Stimulated activated CD4-positive, alpha-beta T cell treated with anti-CD3 and anti-CD28 coated beads, Interleukin-4, amount 100 ng/mL, for 1 hour (primary cell): ENCODE data around the gene PRR5L.

Experiments
- DNase-seq: peaks from one replicate; pipeline ENCODE4 v3.0.0-alpha.2; 2020

PRR5L gene

DNA sequence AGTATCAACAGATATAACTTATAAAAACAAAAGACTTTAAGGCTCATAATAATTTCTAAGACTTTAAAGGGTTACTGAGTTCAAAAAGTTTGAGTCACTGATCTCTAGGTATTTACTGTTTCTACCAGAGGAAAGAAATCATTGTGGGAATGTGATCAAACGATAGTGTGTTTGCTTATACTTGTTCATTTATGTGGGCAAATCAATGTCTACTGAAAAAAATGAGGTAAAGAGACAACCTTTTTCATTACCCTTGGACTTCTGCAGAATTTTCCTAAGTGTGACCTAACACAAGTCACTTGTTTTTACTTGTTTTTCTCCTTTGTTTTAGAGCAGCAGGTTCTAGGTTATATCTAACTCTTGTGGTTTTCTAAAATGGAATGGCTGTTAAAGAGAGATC, 65.4 kb downstream of the PRR5L start:
- DNase-seq = no peak

DNA sequence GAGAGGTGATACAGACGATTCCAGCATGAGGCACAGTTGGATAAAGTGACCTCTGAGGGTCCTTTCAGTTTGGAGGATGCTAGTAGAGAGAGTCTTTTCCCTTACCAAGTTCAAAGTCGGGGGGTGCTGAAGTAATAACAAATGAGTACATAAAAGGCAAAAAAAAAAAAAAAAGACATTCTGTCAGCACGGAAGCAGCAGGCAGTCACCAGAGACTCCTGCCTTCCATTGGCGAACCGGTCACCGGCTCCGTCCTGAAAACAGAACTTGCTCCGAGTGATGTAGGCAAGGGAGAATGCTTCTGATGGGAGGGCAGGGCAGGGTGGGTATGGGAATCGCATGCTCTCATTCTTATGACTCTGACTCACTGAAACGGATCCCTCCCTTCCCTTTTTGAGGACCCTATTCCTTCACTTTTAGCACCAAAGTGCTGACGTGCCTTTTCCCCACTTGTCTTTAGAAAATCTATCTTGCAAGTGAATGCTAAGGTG, 65.9 kb downstream of the PRR5L start:
- DNase-seq = no peak

DNA sequence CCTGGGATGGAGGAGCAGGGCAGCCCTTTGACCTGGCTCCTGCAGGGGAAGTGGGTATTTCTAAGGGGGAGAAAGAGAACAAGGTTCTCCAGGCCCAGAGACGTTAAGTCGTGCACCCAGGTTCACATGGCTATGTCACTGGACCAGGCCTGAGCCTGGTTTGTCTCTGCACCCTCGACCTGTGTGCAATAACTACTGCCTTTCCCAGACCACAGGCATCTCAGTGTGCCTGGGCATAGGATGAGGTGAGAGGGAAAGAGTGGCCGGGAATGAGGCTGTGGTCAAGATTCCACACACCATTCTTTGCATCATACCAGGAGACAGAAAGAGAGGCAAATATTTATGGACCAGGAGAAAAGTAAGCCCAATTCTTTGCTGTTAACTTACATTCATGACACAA, 66.8 kb downstream of the PRR5L start:
- no peak for DNase-seq

DNA sequence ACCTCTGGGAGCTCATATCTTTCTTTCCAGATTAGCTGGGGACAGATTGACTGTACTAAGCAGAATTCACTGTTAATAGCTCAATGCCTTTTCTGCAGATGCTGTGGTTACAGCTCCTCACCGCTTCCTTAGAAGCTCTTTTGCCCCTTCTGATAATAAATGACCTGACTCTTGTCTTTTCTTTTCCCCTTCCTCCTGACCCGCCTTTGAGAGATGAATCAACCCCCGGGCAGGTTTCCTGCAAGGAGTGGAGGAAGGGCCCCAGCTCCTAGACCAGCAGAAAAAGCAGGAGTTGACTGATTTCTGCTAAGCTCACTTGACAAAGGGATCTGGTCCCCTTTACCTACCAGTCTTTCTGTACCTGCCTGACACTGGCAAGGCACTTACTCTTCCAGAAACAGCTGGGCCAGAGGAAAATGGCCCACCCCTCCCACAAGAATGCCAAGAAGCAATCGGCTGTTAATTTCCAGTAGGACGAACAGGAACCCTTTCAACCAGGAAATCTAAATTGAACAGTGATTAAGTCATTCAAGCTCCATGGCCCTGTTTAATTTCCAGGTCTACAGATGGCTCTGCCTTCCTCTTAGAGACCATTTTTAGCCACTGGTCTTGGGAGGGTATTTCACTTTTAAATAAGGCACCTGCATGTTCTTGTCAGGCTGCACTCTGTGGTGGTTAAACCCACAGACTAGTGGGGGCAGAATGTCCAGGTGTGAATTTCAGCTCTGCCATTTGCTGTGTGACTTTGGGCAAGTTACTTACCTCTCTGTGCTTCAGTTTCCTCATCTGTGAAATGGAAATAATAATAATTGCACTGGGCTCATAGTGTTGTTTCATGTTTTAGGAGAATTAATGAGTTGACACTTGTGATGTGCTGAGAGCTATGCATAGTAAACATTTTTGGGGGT, 67.5 kb downstream of the PRR5L start:
- no peak for DNase-seq

DNA sequence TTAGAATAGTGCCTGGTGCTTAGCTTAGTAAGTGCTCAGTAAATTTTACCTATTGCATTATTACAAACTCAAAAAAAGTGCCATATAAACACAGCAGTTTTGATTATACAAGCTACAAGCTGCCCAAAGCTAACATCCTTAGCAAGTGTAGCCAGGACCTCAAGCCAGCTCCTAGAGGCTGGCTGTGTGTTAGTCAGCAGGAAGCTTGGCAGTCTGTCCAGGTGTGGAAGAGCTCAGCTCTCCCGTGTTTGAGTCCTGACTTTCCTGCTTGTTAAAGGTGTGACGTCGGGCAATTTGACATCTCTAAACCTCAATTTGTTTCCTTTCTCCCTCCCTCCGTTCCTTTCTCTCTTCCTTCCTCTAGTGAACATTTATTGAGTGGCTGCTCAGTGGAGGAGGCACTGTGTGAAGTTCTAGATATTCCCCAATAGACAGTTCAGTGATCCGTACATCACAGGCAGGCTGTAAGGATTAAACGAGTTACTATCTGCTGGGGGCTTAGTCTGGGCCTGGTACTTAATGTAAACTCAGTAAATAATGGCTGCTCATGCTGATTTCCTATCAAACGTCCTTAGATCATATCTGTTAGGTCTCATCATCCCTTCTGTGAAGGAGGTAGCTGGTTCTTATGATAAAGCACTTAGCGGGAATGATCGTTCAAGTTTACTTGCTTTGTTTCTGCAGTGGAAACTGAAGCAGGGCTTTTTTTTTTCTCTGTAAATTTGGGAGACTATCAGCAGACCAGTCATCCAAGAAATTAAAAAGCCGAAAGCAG, 68.7 kb downstream of the PRR5L start:
- no peak for DNase-seq

DNA sequence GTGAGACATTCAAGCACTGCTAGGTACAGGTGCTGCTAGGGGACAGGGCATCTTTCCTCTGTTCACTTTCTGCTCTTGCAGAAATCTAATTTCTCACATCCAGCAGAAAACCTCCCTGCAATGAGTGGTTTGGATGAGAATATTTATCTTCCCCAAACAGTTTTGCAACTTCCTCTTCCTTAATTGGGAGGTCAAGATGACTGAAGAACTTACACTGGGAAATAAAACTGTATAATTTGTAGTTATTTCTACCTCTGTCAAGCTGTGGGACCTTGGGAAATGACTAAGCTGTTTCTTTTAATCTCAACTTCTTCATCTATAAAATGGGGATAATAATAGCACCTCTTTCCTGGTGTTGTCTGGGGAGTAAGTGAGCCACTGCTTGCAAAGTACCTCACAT, 69.8 kb downstream of the PRR5L start:
- no peak for DNase-seq

DNA sequence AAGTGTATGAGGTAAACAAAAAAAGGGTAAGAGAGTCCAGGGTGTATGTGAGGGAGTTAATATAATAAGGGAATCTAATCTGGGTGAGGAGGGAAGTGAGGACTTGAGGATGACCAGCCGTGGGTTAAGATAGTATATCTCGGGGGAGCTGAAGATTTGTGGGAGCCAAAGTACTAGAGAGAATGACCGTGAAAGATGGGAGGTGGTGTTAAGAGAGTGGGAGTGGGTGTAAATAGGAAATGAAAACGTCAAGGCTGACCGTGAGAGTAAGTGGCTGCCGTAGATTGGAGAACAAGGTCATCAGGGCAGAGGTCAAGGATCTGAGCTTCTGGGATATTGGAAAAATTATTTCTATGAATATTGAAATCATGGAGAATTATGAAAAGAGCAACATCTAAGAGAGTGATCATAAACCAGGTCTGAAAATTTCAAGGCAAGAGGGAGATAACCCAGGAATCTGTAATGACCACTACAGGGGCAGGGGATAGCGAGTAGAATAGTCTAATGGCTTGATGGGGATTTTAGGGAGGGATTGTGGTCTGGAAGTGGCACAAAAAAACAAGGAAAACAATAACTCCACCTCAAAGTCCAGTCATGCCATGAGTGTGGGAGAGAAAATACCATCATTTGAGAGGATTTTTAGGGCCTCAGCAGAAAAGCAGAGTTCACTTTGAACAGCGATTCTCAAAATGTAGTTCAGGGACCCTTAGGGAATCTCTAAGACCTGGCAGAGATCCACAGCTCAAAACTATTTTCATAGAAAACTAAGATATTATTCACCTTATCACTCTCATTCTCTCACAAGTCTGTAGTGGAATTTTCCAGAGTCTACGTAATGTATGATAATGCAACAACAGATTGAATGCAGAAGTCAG, 72.0 kb downstream of the PRR5L start:
- DNase-seq = no peak

DNA sequence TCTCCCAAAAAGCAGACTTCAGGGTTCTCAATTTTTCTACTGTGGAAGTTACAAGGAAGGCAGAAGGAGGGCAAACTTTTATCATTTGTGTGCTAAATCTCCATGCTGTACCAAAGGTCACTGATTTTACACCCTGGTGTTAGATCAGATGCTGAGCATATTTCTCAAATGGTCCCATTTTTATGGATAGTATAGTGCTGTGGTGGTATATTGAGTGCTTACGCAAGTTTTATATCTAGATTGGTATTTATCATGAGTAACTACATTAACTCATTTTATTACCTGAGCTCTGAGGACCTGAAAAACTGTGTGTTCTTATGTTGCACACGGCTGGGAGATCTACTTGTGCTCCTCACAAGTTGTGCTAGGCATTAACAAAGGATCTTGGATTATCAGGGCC, 75.1 kb downstream of the PRR5L start:
- no peak for DNase-seq

DNA sequence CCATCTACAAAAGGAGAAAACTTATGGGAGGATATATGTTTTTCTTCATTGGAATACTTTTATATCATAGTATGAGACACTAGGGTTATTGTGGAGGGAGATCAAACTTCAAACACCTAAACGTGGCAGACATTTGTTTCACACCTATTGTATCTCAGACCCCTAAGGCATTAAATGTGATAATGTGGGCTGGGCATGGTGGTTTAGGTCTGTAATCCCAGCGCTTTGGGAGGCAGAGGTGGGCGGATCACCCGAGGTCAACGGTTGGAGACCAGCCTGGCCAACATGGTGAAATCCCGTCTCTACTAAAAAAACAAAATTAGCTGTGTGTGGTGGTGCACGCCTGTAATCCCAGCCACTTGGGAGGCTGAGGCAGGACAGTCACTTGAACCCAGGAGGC, 75.5 kb downstream of the PRR5L start:
- DNase-seq = no peak

DNA sequence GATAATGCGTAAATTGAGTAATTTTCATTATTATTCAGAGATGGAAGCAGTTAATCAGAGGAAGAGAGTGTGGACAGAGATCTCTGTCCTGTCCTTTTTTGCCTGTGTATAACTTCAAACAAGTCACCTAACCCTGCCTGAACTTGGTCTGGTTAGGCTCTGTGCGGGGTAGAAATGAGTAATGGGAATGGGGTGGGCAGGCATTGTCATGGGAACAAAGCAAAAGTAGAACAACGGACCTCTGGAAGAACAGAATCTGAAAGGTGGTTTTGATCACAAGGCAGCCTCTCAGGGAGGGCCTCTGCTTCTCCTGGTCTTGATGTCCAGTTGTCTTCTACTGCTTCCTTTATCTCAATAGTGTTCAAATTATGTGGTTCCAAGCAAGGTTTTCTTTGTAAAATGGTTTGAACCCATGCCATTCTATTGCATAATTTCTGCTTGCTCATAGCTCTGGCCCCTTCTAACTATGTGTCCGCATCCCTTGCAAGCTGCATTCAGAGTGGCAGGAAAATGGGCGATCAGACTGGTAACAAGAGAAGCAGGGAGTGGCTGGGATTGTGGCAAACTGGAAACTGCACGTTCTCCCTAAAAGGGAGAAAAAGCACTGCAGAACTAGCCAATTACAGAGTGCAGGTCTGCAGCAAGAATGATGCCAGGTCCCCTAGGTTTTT, 76.1 kb downstream of the PRR5L start:
- DNase-seq = no peak

DNA sequence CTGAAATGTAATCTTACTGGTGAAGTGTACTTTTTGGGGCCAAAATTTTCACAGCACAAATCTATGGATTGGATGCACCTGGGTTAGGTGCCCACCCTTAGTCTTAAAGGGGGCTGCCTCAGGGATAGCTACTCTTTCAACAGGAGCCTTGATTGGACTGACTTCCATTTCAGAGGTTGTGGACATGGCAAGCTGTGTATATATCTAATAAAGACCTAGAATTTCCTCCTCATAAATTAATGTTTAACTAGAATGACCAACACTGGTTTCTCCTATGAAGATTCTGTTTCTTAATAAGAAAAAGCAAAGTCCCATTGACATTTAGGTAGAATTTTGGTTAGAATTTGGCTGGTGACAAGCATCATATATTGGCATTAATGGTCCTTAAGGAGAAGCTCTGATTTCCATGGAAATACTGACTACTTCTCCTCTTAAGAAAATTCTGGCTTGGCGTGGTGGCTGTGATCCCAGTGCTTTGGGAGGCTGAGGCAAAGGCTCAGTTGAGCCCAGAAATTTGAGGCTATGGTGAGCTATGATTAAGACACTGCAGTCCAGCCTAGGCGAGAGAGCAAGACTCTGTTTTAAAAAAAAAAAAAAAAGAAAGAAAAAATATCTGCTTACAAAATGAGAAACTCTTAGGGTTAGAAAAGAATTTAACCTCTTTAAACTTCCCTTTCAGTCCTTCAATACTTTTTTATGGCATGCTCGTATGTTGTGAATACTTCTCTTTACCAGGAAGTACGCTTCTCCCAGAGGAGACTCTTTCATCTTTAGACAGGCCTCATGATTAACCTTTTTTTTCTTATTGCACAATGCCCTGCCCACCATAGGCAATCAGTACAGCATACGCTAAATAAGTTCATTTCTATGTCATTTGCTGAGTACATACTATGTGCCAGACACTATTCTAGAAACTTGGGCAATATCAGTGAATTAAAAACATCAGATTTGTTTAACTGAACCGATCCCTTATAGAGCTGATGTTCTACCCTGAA, 77.2 kb downstream of the PRR5L start:
- no peak for DNase-seq

DNA sequence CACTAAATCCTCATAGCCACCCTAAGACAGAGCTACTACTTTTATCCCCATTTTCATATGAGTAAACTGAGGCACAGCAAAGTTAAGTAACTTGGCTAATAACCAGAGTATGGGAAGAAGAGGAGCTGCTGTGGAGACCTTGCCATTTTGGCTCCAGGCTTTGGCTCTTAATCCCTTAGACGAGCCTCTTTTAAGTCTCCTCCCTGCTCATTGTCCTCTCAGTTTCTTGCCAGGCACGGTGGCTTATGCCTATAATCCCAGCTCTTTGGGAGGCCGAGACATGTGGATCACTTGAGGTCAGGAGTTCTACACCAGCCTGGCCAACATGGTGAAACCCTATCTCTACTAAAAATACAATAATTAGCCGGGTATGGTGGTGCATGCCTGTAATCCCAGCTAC, 78.6 kb downstream of the PRR5L start:
- no peak for DNase-seq

DNA sequence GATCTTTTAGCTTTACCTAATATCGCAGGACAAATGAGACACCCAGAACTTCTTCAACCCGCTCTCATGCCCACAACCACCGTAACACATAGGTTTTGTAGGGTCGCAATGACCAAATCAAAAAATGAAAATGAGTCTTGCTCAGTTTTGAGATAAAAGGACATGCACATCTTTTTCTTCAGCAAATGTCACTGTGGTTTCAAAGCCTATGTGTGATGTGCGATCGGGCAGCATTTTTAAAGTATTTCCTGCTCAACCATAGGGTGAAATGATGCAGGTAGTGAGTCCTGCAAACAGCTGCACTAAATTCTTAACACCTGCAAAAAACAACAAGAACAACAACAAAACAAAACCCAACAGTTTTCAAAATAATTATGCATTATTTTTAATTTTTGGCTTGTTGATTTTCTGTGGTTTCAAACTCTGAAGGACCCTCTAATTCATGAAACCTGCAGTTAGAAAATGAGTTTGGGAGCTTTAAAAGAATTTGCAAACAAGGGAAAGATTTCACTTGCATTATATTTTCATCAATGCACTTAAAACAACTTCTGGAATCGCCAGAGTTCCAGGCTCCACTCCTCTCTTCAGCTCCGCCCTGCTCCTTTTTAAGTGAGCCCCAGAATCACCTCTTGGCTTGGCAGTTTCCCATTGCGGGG, 79.4 kb downstream of the PRR5L start:
- no peak for DNase-seq

DNA sequence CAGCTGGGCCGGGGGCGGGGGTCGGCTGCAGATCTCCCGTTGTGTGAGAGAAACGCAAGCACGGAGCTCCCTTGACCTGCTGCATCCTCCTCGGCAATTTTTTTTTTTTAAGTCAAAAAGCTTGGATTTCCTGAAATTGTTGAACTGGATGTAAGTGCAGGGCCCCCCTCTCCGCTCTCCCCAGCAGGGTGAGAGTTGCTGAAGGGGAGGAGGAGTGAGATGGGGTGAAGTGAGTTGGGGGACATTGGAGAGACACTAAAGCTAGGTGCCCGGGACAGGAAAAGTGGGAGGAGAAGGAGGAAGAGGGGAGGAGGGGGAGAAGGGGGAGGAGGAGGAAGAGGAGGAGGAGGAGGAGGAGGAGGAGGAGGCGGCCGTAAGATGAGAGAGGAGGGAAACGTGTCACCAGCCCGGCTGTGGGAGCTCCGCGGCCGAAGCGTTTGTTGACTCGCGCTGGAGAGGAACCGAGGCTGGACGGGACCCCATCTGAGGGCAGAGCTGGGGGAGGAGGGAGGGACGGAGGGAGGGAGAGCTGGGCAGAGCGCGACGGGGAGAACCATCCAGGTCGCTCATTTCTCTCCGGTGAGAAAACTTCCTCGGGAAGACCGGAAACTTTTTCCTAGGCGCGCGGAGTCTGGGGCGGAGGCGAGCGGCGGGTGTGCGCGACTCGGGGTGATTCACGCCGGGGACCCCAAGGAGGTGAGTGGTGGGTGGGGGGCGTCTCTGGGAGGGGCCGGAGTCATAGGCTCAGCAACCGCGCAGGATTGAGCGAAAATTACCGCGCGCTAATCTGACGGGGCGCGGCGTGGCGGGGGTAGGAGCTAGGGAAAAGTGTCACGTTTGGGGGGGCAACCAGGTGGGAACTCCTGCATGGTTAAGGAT, 80.2 kb downstream of the PRR5L start:
- DNase-seq = no peak

DNA sequence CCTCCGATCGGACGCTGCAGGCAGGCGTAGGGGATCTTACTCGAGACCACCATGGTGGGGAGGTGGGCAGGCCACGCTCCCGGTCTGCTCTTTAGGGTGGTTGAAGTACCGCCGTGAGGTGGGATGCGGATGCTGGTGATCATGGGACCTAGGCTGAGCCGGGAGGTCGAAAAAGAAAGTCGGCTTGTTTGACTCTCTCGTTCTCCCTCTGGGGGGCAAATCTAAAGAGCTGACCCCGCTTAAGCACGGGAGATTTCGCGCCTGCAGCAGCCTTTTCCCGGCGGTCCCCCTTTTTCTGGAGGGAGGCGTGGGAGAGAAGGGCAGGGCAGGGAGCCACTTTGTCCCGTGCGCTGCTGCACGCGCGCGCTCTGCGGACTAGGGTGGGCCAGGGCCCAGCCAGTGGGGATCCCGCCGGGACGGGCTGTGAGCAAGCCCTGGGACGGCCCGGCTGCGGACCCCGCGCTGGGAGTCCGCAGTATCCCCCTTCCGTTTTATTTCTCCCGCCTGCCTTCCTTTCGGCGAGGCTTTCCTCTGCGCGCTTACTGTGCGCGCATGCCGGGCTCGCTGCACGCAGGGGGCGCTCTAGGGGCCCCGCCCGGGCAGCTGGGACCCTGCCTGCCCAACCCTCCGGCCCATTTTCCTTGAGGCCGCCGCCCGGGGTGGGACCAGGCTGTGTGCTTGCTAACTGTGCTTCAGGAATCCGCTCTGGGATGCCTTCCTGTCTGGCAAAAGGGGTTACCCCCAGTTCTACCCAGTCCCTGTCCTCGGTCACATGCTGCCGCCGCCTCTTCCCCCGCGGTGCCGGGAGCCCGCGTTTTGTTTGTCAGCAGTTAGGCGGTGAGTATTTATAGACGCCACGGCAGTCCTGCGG, 81.0 kb downstream of the PRR5L start:
- peak; percentile 34 for DNase-seq

DNA sequence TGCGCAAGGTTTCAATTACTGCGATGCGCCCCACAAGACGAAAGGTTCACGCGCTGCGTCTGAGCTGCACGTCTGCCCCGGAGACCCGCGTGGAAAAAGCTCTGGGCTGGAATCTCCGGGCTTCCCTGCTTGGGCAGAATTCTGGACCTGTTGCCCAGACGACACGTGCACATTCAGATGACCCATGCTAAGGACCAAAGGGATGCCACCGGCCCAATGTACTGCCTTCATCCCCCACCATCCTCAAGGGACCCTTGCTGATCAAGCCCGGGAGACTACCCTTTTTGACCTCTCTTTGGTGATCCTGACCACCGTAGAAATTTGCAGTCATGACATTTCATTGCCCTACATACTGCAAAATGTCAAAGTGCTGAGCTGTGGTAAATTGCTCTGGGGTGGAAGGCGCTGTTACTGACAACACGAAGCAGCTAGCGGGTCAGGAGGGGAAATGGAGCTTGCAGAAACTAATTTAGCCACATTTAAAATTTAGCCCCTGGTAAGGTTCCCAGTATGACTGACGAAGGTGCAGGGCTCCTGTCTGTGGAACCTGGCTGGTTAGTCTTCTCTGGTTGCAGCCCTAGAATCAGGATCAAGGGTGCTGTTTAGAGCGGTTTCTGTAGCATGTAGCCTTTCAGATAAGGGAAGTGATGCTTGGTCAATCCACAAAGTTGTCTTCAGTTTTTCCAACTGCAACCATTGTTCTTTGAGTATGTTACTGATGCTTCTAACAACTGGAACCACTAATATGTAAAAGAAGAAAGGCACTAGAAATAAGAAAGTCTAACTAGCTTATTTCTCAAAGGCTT, 81.9 kb downstream of the PRR5L start:
- no peak for DNase-seq

DNA sequence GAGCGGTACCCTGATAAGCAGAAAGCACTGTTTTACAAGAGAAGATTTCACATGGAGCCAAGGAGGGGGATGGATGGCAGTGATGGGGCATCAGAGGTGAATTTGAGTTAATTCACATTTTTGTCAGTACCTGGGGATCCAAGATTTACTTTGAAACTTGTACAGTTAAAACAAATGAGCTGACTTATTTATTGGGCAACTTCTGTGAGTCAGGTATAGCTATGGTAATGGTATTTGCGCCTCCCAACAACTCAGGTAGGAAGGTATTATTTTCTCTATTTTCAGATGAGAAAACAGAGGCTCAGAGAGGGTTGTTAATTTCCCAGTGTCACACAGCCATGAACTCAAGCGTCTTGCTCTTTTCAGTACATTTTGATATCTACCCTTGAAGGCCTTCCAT, 83.6 kb downstream of the PRR5L start:
- DNase-seq = no peak
